NCI-H345 treated with DMSO at 0.1 percent for 48 hours (cell line): ENCODE measurements around the gene FAM170B.

ENCODE experiments used
- DNase-seq: peaks from one replicate; lab custom pipeline; 2025; ENCODE audit not compliant: unreplicated experiment; lab: John Stamatoyannopoulos, UW

FAM170B gene

GRCh38 chr10:49152663-49153062 lies 18.8 kb upstream of the FAM170B start:
- DNase-seq, result no peak

GRCh38 chr10:49152037-49152436 lies 18.2 kb upstream of the FAM170B start:
- no peak for DNase-seq

DNA sequence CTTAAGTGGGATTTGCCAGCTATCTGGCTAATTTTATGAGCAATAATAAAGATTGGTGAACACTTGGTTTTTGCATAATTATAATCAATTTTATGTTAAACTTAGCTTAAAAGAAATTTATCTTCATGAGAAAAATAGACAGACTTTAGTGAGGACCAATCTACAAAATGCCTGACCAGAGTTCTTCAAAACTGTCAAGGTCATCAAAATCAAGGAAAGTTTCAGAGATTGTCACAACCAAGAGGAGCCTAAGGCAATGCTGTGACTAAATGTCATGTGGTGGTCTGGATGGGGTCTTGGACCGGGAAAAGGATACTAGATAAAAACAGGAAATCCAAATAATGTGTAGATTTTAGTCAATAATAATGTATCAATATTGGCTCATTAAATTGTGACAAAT lies 17.7 kb upstream of the FAM170B start:
- no peak for DNase-seq

DNA sequence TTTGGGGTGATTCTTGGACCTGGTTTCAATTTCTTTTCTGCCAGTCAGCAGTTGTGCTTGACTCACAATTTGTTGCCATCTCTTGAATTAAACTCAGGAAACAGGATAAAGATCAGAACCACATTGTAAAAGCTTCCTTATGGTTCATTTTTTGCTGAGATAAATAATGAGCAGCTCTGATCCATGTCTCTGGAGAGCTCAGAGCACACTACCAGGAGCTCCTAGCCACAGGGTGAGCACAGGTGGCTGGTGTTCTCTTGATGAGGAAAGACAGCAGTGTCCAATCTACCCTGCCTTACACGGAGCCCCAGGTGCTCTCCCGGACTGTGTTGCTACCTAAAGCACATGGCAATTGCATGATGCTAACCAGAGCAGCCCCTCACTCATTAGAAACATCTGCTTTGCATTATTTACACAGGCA lies 17.2 kb upstream of the FAM170B start:
- no peak for DNase-seq

GRCh38 chr10:49150426-49150825 lies 16.6 kb upstream of the FAM170B start:
- DNase-seq, result peak; percentile 70

DNA sequence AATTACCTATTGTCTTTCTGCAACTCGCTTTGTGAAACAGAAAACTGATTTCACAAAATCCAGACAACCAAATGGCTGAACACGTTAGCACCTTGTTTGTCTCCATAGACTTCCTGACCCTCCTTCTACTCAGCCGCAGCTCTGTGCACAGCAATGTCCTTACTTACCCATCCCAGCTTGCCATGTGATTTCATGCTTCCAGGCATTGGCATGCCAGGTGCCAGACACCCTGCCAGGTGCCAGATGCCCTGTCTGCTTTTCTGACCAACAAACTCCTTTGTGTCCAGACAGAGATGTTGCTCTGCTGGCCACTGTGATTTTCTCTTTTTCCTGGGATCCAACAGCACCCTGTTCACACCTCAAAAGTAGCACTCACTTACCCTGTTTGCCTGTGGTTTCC lies 16.1 kb upstream of the FAM170B start:
- DNase-seq, result no peak

- DNase-seq, result no peak
Measured at GRCh38 chr10:49144058-49144720, 10.4 kb upstream of the FAM170B start.

- DNase-seq, result no peak
Measured at GRCh38 chr10:49143249-49143648, 9.4 kb upstream of the FAM170B start.

GRCh38 chr10:49141541-49142332 lies 7.9 kb upstream of the FAM170B start:
- DNase-seq, result no peak

DNA sequence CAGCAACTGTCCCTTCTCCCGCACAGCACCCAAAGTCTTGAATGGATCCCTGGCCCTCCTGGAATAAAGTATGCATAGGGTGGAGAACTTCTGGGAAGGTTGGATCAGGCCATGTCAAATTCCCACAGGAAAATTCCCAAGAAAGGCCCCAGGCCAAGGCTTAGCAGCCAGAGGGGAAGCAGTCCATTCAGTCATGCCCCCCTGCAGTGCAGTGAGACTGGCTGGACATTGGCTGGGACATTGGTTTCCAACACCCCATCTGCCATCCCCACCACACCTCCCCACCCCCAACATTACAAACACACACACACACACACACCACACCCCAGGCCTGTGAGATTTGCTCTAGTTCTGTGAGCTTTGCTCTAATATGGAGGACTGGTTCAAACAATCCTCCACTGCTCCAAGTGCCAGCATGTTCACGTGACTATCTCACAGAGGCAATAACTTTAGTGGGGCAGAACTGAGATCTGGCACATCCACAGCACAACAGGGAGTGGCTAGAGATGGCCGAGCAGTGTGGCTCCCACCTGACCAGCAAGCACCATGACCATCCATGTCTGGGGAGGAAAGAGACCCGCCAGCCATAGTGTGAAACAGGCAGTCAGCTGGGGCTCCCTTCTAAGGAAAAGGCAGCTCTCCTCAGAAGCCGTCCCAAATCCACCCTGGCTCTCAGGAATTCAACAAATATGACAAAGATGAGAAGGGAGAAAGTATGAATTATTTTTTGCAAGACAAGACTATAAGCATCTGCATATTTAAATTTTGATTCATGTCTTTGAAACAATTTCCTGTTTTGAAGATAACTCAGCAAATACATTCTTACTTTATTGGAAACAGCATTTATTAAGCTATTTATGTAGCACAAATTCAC lies 6.7 kb upstream of the FAM170B start:
- no peak for DNase-seq

DNA sequence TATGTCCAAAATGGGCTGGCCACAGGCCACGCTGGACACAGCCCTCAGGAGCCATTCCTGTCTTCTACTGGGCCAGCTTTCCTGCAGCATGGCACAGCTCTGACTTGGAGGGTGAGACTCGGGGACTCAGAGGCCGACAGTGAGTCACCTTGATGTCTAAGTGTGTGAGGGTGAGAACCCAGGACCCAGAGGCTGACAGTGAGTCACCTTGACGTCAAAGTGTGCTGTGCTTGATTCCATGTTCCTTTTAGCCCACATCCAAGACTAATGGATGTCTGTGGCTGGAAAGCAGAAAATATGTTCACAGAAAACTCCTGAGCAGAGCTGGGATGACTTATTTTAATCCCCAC lies 6.0 kb upstream of the FAM170B start:
- no peak for DNase-seq

DNA sequence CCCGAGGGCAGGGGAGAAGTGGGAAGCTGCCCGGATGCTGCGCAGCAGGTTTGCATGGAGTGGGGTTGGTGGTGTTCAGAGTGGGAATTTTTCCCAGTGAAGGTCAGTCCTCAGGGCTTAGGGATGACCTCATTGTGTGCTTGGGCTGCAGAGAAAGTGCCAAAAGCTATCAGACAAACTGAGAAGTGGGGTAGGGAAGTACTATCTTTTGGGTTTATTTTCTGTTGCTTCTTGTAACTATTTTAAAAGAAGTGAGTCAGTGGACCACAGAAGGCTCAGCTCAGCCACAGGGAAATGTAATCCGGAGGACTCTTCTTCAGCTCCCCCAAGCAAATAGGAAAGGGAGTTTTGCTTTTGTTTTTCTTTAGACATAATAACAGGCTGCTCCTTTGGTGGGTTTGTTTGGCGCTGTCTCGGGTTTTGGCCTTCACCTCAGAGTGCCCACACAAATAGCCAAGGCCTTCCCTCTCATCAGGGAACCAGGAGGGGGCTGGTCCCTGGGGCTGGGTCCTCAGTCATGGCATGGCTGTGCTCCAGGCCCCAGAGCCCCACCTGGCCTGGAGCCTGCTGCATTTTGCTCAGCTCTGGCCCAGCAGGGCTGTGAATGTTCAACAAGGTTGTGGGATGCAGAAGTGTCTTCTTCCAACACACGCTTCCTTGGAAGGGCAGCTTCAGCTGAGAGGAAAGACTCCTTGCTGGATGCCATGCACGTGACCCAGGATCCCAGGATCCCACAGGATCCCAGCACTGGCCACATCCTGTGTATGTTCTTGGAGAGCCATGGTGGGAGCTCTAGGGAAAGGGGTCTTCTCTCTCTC lies 5.4 kb upstream of the FAM170B start:
- no peak for DNase-seq

- no peak for DNase-seq
Measured at GRCh38 chr10:49138361-49138891, 4.6 kb upstream of the FAM170B start.

DNA sequence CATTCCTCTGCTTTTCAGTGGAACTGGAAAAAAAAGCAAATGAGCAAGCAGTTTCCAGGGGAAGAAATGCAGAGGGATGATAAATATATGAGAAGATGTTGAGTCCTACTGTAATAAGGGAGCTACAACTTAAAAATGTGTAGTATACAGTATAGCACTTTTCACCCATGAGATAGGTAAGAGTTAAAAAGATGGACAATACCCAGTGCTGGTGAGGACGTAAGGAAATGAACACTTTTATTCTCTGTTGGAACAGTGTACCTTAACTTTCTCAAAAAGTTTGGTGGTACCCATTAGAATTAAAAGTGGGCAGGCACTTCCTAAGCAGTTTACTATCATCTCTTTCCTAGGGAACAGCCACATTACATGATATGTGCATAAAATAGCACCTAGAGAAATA lies 2.7 kb upstream of the FAM170B start:
- no peak for DNase-seq

GRCh38 chr10:49135575-49136313 lies 1.9 kb upstream of the FAM170B start:
- DNase-seq, result no peak

DNA sequence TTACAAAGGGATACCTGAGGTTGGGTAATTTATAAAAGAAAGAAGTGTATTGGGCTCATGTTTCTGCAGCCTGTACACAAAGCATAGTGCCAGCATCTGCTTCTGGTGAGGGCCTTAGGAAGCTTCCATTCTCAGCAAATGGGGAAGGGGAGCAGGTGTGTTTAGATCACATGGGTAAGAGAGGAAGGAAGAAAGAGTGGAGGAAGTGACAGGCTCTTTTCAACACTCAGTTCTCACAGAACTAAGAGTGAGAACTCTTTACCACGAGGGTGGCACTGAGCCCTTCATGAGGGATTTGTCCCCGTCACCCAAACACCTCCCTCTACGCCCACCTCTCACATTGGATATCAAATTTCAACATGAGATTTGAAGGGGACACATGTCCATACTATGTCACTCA lies 506 bp upstream of the FAM170B start:
- no peak for DNase-seq

DNA sequence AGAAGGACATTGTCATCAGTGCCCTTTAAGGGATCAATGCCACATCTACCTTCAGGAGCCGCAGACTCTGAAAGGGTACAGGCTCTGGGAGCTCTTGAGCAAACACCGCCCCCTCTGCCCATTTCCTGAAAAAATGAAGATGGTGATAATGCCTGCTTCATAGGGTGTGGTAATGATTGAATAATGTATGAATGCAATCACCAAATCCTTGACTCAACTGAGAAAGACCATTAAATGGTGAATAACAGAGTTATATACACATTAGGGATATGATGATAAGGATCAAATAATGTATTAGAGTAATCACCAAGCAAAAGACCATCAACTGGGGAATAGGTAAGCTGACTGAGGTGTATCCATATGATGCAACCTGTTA lies 1.5 kb downstream of the FAM170B start:
- DNase-seq, result no peak

- DNase-seq, result no peak
Measured at GRCh38 chr10:49131507-49132361, 2.1 kb downstream of the FAM170B start.

GRCh38 chr10:49129376-49129775 lies 4.4 kb downstream of the FAM170B start:
- DNase-seq, result no peak
